WTC11 (cell line): Measurements from ENCODE around the gene SLIT3. TPM values are rescaled to one million over a fixed set of nuclear protein-coding genes. Genes with fewer than 3 reads are reported as not detected.

Experiments used
- ATAC-seq: fragments of 200-7000 bp; cut with Tn5 transposase; 2 replicates; pipeline ENCODE4 v1.10.0; 2021; ENCODE audit warnings: mild to moderate bottlenecking, moderate library complexity
- CTCF ChIA-PET: fragments of 300-600 bp; sonication (Branson Sonifier 250); formaldehyde crosslinking; loops from one replicate; lab custom pipeline; 2021; ENCODE audit warnings: antibody characterized with exemption; lab: Charles Lee
- POLR2A ChIA-PET: fragments of 350-600 bp; sonication (Branson Sonifier 250); formaldehyde crosslinking; loops from one replicate; lab custom pipeline; 2021; ENCODE audit warnings: antibody characterized with exemption; lab: Charles Lee
- DNase-seq: peaks from one replicate; pipeline ENCODE4 v3.0.0; 2021; ENCODE audit warnings: low spot score
- H3K27ac Mint-ChIP-seq: 2 replicates; pipeline ENCODE4 v1.8.0; 2021; ENCODE audit warnings: mixed read lengths
- H3K27me3 Mint-ChIP-seq: 2 replicates; pipeline ENCODE4 v1.8.0; 2021; ENCODE audit warnings: low read depth, mild to moderate bottlenecking, moderate library complexity, mixed read lengths
- H3K36me3 Mint-ChIP-seq: 2 replicates; pipeline ENCODE4 v1.8.0; 2021; ENCODE audit warnings: mixed read lengths
- H3K4me1 Mint-ChIP-seq: 2 replicates; pipeline ENCODE4 v1.8.0; 2022; ENCODE audit warnings: mixed read lengths
- H3K4me3 Mint-ChIP-seq: 2 replicates; pipeline ENCODE4 v1.8.0; 2021; ENCODE audit warnings: mild to moderate bottlenecking, moderate library complexity, mixed read lengths
- H3K9me3 Mint-ChIP-seq: 2 replicates; pipeline ENCODE4 v1.8.0; 2021; ENCODE audit warnings: mixed read lengths
- CREM ChIP-seq: sonication (generic); formaldehyde crosslinking; IDR thresholded peaks from 2 replicates; pipeline ENCODE4 v1.8.1; 2022; ENCODE audit warnings: mild to moderate bottlenecking, missing genetic modification reagents, moderate library complexity
- ELF4 ChIP-seq: sonication (generic); formaldehyde crosslinking; IDR thresholded peaks from 2 replicates; pipeline ENCODE4 v1.8.1; 2022; ENCODE audit warnings: low read depth, mild to moderate bottlenecking, moderate library complexity, missing genetic modification reagents
- FOXJ3 ChIP-seq: sonication (generic); formaldehyde crosslinking; IDR thresholded peaks from 2 replicates; pipeline ENCODE4 v1.9.0; 2021; ENCODE audit warnings: missing genetic modification reagents, mild to moderate bottlenecking, borderline replicate concordance
- IRF2 ChIP-seq: sonication (generic); formaldehyde crosslinking; IDR thresholded peaks from 2 replicates; pipeline ENCODE4 v1.8.0; 2022; ENCODE audit warnings: low read depth, missing genetic modification reagents, borderline replicate concordance
- JAZF1 ChIP-seq: fragments of 250-450 bp; sonication (Bioruptor Pico); IDR thresholded peaks from 2 replicates; pipeline ENCODE4 v1.9.0; 2021; ENCODE audit warnings: moderate library complexity, mild to moderate bottlenecking, inconsistent platforms
- JUN ChIP-seq: sonication (generic); formaldehyde crosslinking; IDR thresholded peaks from 2 replicates; pipeline ENCODE4 v1.8.0; 2023; ENCODE audit warnings: mild to moderate bottlenecking, missing genetic modification reagents
- OVOL2 ChIP-seq: fragments of 250-450 bp; sonication (Bioruptor Pico); IDR thresholded peaks from 2 replicates; pipeline ENCODE4 v1.9.0; 2021; ENCODE audit warnings: mild to moderate bottlenecking, borderline replicate concordance
- ZNF121 ChIP-seq: sonication (generic); formaldehyde crosslinking; IDR thresholded peaks from 2 replicates; pipeline ENCODE4 v1.8.0; 2023; ENCODE audit warnings: missing genetic modification reagents
- ZNF423 ChIP-seq: fragments of 250-450 bp; sonication (Bioruptor Pico); IDR thresholded peaks from 2 replicates; pipeline ENCODE4 v2.1.2; 2022; ENCODE audit warnings: mild to moderate bottlenecking, moderate library complexity
- ZNF671 ChIP-seq: fragments of 250-450 bp; sonication (Bioruptor Pico); IDR thresholded peaks from 2 replicates; pipeline ENCODE4 v1.8.0; 2021; ENCODE audit warnings: mild to moderate bottlenecking
- total RNA-seq: library from RNA; stranded (reverse); gene quantifications from 3 replicates; pipeline ENCODE4 v1.2.3, GENCODE V29; 2021
- TF ChIP-seq, protein P1 (sequence below): sonication (generic); formaldehyde crosslinking; IDR thresholded peaks from 2 replicates; pipeline ENCODE4 v1.8.0; 2022; ENCODE audit warnings: mild to moderate bottlenecking, missing genetic modification reagents
- TF ChIP-seq, protein P2 (sequence below): sonication (generic); formaldehyde crosslinking; IDR thresholded peaks from 2 replicates; pipeline ENCODE4 v1.8.0; 2022; ENCODE audit warnings: mild to moderate bottlenecking, missing genetic modification reagents
- TF ChIP-seq, protein P3 (sequence below): fragments of 250-450 bp; sonication (Bioruptor Pico); IDR thresholded peaks from 2 replicates; pipeline ENCODE4 v1.9.0; 2021; ENCODE audit warnings: mild to moderate bottlenecking
- TF ChIP-seq, protein P4 (sequence below): sonication (generic); formaldehyde crosslinking; IDR thresholded peaks from 2 replicates; pipeline ENCODE4 v1.8.1; 2023; ENCODE audit warnings: mild to moderate bottlenecking, moderate library complexity, missing genetic modification reagents
- TF ChIP-seq, protein P5 (sequence below): sonication (generic); formaldehyde crosslinking; IDR thresholded peaks from 2 replicates; pipeline ENCODE4 v1.8.1; 2022; ENCODE audit warnings: missing genetic modification reagents, borderline replicate concordance
- TF ChIP-seq, protein P6 (sequence below): sonication (generic); formaldehyde crosslinking; IDR thresholded peaks from 2 replicates; pipeline ENCODE4 v1.8.1; 2023; ENCODE audit warnings: mild to moderate bottlenecking, missing genetic modification reagents, borderline replicate concordance
- TF ChIP-seq, protein P7 (sequence below): fragments of 200-600 bp; IDR thresholded peaks from 2 replicates; pipeline ENCODE4 v1.8.0; 2022; ENCODE audit warnings: antibody characterized with exemption

SLIT3 gene
- total RNA-seq, 1 experiment from 2014 or later, result 1.9 TPM

DNA sequence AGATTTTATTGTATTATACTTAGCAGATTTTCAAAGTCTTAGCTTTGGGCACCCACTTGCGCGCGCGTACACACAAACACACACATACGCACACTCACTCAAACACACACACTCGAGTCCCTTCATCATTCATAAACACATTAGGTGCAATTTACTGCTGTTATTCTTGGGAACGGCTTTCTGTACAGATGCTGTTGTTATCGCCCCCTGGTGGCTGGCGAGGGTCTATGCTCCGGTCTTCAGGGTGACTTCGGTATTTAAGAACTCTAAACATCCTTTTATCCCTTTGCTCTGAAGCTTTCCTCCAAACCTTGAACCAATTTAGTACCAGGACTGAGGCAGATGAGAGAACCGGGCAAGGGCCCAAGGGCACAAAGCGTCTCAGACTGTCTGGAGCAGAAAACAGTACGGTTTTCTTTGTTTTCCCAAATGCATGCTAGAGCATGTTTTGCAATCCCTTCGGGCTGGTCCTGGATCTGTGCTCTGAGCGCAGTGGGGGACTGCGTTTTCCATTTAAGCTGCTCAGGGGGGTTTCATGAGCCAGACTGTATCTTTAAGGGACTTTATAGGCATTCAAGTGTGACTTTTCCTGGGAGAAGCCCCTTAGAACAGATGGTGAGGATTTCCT, 1.7 kb upstream of the SLIT3 start:
- Mint-ChIP-seq H3K4me3 (peak overlapping the region; percentile 83), H3K27me3 (peaks cover 47% of the 10 kb centered on the region)

DNA sequence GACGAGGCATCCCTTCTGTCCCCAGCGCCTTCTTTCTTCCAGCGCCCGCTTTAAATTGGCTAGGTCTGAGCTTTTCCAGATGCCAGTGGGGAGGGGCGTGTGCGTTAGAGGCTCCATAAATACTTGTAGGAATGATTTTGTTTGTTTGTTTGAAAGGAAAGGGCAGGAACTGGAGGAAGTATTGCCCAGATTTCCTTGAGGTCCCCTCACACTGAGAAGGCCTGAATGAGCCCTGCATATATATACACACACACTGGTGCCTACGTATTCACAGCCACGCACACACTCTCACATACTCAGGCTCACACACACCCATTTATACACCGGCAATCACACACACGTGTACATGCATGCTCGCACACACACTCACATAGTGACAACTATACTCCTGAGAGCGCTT, 1.0 kb upstream of the SLIT3 start:
- H3K9me3 Mint-ChIP-seq, result no peaks in the 10 kb centered on the region
- no peaks in the 10 kb centered on the region for H3K36me3 Mint-ChIP-seq
- CTCF ChIA-PET, result interaction anchor here (1.0 to 4.1 kb wide), 7 partner anchors 21 to 314 kb away, joined by 3 to 28 read pairs (median 4); no protein-coding TSS in a partner anchor
- H3K27ac Mint-ChIP-seq, result no peak overlapping the region
- DNase-seq, result no peak
- H3K4me1 Mint-ChIP-seq, result peaks cover 21% of the 10 kb centered on the region
- H3K27me3 Mint-ChIP-seq, result peaks cover 47% of the 10 kb centered on the region
- POLR2A ChIA-PET, result no interaction called here
- ATAC-seq, result no peak
- peak overlapping the region; percentile 83 for H3K4me3 Mint-ChIP-seq
- TF ChIP-seq, protein P1, sequence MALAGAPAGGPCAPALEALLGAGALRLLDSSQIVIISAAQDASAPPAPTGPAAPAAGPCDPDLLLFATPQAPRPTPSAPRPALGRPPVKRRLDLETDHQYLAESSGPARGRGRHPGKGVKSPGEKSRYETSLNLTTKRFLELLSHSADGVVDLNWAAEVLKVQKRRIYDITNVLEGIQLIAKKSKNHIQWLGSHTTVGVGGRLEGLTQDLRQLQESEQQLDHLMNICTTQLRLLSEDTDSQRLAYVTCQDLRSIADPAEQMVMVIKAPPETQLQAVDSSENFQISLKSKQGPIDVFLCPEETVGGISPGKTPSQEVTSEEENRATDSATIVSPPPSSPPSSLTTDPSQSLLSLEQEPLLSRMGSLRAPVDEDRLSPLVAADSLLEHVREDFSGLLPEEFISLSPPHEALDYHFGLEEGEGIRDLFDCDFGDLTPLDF (CRISPR knock-in tag), result no peak
- TF ChIP-seq CREM (CRISPR knock-in tag), result no peak
- no peak for TF ChIP-seq ZNF121 (CRISPR knock-in tag)
- TF ChIP-seq, protein P2, sequence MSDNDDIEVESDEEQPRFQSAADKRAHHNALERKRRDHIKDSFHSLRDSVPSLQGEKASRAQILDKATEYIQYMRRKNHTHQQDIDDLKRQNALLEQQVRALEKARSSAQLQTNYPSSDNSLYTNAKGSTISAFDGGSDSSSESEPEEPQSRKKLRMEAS, result no peak
- no peak for TF ChIP-seq JAZF1 (CRISPR knock-in tag)
- TF ChIP-seq JUN, result no peak
- TF ChIP-seq ZNF423, result no peak
- TF ChIP-seq, protein P3, sequence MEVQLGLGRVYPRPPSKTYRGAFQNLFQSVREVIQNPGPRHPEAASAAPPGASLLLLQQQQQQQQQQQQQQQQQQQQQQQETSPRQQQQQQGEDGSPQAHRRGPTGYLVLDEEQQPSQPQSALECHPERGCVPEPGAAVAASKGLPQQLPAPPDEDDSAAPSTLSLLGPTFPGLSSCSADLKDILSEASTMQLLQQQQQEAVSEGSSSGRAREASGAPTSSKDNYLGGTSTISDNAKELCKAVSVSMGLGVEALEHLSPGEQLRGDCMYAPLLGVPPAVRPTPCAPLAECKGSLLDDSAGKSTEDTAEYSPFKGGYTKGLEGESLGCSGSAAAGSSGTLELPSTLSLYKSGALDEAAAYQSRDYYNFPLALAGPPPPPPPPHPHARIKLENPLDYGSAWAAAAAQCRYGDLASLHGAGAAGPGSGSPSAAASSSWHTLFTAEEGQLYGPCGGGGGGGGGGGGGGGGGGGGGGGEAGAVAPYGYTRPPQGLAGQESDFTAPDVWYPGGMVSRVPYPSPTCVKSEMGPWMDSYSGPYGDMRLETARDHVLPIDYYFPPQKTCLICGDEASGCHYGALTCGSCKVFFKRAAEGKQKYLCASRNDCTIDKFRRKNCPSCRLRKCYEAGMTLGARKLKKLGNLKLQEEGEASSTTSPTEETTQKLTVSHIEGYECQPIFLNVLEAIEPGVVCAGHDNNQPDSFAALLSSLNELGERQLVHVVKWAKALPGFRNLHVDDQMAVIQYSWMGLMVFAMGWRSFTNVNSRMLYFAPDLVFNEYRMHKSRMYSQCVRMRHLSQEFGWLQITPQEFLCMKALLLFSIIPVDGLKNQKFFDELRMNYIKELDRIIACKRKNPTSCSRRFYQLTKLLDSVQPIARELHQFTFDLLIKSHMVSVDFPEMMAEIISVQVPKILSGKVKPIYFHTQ (CRISPR knock-in tag), result no peak
- TF ChIP-seq IRF2 (CRISPR knock-in tag), result no peak
- TF ChIP-seq, protein P4, sequence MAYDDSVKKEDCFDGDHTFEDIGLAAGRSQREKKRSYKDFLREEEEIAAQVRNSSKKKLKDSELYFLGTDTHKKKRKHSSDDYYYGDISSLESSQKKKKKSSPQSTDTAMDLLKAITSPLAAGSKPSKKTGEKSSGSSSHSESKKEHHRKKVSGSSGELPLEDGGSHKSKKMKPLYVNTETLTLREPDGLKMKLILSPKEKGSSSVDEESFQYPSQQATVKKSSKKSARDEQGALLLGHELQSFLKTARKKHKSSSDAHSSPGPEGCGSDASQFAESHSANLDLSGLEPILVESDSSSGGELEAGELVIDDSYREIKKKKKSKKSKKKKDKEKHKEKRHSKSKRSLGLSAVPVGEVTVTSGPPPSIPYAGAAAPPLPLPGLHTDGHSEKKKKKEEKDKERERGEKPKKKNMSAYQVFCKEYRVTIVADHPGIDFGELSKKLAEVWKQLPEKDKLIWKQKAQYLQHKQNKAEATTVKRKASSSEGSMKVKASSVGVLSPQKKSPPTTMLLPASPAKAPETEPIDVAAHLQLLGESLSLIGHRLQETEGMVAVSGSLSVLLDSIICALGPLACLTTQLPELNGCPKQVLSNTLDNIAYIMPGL (CRISPR knock-in tag), result no peak
- TF ChIP-seq, protein P5, sequence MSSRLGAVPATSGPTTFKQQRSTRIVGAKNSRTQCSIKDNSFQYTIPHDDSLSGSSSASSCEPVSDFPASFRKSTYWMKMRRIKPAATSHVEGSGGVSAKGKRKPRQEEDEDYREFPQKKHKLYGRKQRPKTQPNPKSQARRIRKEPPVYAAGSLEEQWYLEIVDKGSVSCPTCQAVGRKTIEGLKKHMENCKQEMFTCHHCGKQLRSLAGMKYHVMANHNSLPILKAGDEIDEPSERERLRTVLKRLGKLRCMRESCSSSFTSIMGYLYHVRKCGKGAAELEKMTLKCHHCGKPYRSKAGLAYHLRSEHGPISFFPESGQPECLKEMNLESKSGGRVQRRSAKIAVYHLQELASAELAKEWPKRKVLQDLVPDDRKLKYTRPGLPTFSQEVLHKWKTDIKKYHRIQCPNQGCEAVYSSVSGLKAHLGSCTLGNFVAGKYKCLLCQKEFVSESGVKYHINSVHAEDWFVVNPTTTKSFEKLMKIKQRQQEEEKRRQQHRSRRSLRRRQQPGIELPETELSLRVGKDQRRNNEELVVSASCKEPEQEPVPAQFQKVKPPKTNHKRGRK (CRISPR knock-in tag), result no peak
- TF ChIP-seq, protein P6, sequence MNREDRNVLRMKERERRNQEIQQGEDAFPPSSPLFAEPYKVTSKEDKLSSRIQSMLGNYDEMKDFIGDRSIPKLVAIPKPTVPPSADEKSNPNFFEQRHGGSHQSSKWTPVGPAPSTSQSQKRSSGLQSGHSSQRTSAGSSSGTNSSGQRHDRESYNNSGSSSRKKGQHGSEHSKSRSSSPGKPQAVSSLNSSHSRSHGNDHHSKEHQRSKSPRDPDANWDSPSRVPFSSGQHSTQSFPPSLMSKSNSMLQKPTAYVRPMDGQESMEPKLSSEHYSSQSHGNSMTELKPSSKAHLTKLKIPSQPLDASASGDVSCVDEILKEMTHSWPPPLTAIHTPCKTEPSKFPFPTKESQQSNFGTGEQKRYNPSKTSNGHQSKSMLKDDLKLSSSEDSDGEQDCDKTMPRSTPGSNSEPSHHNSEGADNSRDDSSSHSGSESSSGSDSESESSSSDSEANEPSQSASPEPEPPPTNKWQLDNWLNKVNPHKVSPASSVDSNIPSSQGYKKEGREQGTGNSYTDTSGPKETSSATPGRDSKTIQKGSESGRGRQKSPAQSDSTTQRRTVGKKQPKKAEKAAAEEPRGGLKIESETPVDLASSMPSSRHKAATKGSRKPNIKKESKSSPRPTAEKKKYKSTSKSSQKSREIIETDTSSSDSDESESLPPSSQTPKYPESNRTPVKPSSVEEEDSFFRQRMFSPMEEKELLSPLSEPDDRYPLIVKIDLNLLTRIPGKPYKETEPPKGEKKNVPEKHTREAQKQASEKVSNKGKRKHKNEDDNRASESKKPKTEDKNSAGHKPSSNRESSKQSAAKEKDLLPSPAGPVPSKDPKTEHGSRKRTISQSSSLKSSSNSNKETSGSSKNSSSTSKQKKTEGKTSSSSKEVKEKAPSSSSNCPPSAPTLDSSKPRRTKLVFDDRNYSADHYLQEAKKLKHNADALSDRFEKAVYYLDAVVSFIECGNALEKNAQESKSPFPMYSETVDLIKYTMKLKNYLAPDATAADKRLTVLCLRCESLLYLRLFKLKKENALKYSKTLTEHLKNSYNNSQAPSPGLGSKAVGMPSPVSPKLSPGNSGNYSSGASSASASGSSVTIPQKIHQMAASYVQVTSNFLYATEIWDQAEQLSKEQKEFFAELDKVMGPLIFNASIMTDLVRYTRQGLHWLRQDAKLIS (CRISPR knock-in tag), result no peak
- no peak for TF ChIP-seq ZNF671 (CRISPR knock-in tag)
- no peak for TF ChIP-seq ELF4 (CRISPR knock-in tag)
- no peak for TF ChIP-seq FOXJ3 (CRISPR knock-in tag)

More for the DNA sequence above, 1.7 kb upstream of the SLIT3 start:
- Mint-ChIP-seq H3K27ac (no peak overlapping the region), H3K36me3 (no peaks in the 10 kb centered on the region), H3K9me3 (no peaks in the 10 kb centered on the region), H3K4me1 (peaks cover 21% of the 10 kb centered on the region)
- POLR2A ChIA-PET, result no interaction called here
- ATAC-seq, result peak; percentile 34
- peak; percentile 81 for DNase-seq
- TF ChIP-seq OVOL2 (CRISPR knock-in tag), result no peak
- TF ChIP-seq, protein P7, sequence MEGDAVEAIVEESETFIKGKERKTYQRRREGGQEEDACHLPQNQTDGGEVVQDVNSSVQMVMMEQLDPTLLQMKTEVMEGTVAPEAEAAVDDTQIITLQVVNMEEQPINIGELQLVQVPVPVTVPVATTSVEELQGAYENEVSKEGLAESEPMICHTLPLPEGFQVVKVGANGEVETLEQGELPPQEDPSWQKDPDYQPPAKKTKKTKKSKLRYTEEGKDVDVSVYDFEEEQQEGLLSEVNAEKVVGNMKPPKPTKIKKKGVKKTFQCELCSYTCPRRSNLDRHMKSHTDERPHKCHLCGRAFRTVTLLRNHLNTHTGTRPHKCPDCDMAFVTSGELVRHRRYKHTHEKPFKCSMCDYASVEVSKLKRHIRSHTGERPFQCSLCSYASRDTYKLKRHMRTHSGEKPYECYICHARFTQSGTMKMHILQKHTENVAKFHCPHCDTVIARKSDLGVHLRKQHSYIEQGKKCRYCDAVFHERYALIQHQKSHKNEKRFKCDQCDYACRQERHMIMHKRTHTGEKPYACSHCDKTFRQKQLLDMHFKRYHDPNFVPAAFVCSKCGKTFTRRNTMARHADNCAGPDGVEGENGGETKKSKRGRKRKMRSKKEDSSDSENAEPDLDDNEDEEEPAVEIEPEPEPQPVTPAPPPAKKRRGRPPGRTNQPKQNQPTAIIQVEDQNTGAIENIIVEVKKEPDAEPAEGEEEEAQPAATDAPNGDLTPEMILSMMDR, result peak; percentile 79
- CTCF ChIA-PET, result interaction anchor here (0.6 to 4.1 kb wide), 13 partner anchors 14 to 318 kb away, joined by 3 to 28 read pairs (median 3); no protein-coding TSS in a partner anchor
